Endothelial cell of hepatic sinusoid (primary cell): ENCODE measurements around the gene NOS1AP.
"Not testable (repeated sequence)": the region's sequence is repeated elsewhere in the genome, so short reads cannot be mapped to it uniquely, and the experiment has no call there.

Source experiments
- in situ Hi-C: cut with HindIII; loops from 2 replicates; pipeline ENCODE4 v1.10.0; 2017; ENCODE audit warnings: low sequenced_read_pairs

NOS1AP gene

DNA sequence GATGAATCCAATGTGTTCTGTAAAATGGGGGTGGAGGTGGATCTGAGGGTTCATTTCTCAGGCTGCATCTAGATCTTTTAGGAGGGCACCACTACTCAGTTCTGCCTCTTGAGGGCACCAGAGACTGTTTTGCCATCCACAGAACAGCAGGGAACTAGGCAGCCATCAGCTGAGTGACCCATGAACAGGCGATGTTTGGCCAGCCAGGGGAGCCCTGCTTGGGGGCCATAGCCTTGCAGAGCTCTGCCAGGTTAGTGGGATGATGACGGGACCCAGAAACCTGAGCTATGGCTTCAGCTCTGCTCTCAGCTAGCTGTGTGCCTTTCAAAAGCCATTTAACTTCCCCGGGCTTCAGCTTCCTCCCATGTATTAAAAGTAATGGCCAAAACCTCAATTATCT is 13.4 kb upstream of the NOS1AP start:
- in situ Hi-C loops: no loop called here

DNA sequence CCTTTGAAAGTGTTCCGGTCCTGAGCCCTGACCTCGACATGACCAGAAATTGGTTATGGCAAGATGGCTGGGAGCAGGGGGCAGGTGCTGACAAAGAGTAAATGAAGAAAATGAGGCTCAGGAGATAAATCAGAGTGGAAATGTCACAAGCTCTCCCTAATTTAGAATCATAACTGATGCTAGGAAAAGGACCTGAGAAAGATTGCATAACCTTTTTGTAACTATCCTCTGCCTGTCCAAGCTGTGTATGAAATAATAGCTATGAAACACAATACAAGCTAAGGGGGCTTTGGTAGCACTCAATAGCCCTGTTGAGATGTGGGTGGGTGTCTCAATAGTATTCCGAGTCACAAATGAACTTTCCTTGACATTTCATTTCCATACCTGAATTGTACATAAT is 12.9 kb upstream of the NOS1AP start:
- in situ Hi-C loops: no loop called here

DNA sequence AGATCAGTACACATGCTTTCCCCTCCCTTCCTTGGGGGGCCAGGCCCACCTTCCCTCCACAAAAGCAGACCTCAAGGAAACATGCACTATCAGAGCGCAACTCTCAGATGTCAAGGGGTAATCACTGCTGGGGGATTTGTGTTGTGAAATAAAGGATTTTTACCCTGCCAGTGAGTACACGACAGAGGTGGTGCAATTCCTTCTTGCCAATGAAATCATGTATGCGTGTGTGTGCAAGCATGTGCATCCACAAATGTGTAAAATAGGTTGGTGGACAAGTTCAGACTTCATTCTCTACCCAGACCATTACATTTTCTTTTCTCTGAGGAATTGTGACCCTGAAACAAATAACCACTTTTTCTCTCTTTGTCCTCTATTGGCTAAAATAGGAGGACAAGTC is 9.8 kb upstream of the NOS1AP start:
- in situ Hi-C loops: no loop called here

DNA sequence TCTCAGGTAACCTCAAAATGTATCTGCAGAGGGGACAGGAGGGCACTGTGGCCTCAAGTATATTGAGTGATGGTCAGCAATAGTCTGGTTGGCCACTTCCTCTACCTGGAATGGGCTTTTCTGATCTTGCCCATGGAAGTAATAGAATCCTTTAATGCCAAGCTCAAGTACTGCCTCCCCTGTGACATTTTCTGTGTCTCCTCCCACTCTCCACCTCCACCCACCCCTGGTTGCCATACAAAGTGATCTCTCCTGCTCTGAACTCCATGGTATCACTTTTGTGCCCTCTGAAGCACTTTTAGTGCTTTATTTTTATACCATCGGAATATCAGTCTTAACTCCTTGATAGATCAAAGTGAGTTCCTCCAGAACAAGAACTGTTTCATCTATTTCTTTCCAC is 9.2 kb upstream of the NOS1AP start:
- in situ Hi-C loops: no loop called here

DNA sequence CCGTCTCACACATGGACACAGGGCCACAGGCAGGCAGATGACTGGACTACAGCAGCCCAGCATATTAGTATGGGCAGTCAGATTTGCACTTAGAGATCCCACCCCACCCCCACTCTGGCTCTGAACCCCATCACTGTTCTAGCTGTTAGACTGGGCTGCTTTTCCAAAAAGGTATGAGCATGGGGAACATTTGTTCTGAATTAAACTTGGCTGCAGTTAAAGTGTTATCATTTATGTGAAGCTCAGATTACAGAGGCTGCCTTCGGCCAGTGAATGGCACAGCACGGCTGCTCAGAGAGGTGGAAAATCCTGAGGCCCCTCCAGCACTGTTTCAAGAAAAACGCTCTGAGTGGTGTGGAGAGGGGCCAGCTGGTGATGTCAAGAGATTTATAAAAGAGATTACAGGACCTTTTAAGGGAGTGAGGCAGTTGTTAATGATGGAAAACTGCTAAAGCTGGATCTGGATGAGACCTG is 6.9 kb upstream of the NOS1AP start:
- in situ Hi-C loops: no loop called here

DNA sequence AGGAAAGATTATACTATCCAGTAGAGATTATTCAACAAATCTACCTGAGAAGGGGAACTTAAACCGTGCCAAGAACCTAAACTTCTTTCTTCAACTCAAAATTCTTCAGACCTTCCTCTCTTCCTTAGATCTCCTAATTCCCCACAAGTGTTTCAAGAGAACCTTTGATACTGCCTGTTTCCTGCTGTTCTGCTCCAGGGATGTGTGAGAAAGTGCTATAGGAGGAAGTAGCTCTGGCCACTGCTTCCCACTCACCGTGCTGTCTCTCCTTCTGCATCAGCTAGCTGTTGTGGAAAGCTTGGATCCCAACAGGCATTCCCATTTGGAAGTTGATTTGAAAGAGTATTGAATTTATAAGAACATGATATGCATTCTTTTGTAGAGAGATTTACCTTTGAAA is 4.5 kb upstream of the NOS1AP start:
- in situ Hi-C loops: no loop called here

DNA sequence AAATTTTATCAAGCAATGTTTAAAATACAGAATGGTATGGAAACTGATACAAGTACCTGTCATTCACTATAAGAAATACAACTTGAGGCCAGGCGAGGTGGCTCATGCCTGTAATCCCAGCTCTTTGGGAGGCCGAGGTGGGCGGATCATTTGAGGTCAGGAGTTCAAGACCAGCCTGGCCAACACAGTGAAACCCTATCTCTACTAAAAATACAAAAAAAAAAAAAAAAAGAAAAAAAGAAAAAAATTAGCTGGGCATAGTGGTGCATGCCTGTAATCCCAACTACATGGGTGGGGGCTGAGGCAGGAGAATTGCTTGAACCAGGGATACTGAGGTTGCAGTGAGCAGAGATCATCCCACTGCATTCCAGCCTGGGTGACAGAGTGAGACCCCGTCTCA is 2.7 kb upstream of the NOS1AP start:
- in situ Hi-C loops: not testable (repeated sequence)

DNA sequence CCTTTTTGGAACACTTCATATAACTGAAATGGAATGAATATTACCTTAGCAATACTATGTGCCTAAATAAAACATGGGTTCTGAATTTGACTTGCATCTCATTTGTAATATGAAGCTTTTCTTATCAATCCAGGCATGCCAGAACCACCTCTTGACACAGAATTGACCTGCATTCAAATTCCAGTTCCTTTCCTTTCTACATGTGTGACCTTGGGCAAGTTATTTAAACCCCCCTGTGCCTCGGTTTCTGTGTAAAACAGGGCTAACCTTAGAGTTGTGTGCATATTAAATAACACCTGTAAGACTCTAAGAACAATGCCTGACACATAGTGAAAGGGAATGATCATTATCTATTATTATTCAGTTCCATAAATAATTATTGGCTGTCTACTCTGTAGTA is 2.0 kb upstream of the NOS1AP start:
- in situ Hi-C loops: no loop called here

DNA sequence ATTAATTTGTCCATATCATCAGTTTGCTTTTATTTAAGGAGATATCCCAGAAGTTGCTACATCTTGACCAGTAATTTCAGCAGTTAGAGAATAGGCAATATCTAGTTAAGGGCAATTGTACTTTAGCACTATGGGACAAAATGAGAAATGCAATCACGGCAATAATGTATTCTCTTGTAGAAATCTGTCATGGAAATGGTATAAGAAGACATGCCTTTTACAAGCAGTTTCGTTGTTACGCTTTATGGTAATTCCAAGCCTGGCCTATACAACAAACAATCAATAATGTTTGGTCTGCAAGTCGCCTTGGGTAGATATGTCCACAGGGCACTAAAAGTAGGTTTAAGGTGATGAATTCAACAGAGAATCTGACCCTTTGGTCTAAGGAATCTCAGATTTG is 1.2 kb upstream of the NOS1AP start:
- in situ Hi-C loops: no loop called here

DNA sequence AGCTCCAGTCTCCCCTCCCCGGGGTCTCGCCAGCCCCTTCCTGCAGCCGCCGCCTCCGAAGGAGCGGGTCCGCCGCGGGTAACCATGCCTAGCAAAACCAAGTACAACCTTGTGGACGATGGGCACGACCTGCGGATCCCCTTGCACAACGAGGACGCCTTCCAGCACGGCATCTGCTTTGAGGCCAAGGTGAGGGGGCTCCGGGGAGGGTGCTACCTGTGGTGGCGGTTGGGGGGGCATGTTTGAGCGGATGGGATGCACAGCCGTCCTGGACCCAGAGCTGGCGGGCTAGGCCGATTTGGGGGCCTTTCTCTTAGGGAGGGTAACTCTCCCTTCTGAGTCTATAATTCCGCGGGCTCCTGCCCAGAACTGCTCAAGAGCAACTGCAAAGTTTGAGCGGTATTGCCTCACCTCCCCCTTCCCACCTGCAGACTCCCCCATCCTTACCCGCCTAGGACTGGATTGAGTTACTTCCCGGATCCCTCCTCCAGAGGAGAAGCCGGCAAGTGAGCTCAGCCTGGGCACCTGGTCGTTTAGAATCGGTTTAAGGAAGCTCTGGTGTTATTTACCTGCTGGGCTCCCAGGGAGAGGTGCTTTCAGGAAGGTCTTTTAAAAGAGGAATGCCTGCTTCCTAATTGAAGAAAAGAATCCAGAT is 730 bp downstream of the NOS1AP start:
- in situ Hi-C loops: no loop called here

DNA sequence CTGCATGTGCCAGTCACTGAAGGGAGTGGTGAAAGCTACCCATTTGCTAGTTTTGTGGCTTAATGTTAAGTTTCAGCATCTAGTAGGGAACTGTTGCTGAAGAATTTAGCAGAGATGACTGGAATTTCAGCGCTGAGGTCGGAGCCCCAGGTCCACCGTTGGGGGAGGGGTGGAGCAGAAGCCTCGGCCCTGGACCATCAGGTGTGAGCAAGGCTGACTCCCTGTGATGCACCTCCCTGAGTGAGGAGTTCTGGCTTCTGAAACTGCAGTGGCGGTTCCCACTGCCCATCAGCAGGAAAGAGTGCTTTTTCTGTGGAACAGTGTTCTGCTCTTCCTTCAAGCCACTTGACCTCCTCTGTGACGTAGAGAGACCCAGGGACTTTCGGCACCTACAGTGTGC is 1.3 kb downstream of the NOS1AP start:
- in situ Hi-C loops: no loop called here

DNA sequence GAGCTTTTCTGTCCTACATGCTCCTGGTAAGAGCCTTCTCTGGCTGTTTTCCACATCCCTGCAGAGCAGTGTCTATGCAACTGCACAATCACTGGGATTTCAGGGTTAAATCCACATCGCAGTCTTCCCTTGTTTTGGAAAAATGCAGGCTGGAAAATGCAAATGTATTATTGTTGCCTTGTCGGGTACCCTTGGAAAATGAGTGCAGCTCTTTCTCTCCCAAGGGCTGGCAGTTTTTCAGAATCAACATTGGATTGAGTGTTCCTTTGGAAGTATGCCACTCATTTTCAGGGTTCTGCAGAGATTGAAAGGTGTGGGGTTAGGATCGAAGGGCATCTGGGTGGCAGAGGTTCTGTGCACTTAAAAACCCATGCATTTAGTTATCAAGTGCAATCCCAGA is 3.2 kb downstream of the NOS1AP start:
- in situ Hi-C loops: no loop called here

DNA sequence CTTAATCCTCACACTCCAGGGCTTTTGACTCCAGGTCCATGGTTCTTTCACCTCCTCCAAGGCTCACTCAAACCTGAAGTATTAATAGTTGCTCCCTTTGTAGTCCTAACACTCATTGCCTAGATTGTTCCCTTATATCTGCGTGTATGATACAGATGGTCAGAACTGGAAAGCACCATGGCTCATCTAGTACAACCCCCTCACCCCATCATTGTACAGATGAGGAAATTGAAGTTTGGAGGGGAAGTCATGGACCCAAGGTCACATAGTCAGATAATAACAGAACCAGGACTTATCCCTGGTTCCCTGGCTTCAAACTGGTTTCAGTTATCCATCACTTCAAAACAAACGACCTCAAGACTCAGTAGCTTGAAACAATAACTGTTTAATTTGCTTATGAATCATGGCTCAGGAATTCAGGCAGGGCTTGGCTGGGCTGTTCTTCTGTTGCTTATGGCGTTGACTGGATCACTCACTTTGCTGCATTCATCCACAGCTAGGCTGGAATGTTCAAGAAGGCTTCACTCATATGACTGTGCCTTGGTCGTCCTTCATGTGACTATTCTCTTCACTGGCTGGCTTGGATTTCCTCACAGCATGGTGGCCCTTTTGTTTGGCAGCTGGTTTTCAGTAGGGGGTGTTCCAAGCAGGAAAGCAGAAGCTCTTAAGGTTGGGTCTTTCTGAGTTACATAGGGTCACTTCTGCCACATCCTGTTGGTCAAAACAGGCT is 5.0 kb downstream of the NOS1AP start:
- in situ Hi-C loops: no loop called here

DNA sequence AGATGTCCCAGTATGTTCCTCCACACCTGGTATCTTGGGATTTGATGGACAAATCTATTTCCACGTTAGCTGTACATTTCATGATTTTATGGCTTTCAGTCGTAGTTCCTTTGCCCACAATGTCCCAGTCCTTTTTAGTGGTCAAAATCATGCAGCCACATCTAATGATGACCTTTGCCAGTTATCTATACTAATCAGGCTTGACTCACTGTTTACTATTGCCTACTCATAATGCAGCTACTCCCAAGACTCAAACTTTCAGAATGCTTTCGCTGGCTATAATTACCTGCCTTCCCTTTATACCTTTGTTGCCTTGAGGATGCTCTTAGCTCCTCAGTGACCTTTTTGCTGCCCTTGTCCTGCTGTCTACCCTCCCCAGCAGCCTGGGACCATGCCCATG is 6.4 kb downstream of the NOS1AP start:
- in situ Hi-C loops: no loop called here

DNA sequence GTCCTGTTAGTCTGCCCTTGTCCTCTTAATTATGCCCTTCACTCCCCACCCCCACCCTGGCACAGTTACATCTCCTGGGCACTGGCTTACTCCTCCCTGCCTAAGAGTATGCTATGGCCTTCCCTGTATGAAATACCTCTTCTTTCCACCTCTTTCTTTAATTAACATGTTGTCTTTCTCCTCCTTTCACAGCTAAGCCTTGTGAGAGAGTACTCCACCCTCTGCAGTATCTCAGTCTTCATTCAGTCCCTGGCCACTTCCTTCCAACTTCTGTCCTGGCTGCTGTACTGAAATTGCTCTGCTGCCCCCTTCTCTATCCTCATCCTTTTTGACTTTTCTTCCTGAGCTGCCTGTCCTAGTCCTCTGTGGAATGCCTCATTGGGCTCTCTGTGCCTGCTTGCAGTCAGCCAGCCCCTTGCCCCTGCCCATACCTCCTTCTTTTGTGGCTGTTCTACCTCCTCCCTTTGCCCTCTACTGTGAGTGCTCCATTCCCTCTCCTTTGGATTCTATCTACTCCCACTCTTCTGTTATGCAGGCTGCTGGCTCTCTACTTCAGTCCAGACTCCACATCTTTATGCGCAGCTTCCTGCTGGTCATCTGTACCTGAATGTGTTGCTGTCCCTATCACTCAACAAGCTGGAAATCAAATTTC is 8.3 kb downstream of the NOS1AP start:
- in situ Hi-C loops: no loop called here

DNA sequence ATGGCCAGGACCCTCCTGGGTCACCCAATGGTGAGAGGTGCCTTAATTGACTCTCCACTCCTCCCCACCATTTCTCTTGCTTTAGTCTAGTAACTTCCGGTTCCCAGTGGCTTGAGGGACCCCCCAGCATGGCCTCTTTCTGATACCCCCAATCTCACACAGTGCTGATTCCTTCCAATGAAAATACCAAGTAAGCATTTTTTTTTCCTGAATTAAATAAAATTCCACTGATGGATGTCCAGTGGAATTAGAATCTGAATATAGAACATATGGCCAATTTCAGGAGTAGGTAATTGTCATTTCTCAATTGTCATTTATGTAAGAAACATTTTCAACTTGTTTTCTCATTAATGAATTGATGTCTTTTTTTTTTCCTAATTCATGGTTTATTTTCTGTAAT is 9.5 kb downstream of the NOS1AP start:
- in situ Hi-C loops: no loop called here

DNA sequence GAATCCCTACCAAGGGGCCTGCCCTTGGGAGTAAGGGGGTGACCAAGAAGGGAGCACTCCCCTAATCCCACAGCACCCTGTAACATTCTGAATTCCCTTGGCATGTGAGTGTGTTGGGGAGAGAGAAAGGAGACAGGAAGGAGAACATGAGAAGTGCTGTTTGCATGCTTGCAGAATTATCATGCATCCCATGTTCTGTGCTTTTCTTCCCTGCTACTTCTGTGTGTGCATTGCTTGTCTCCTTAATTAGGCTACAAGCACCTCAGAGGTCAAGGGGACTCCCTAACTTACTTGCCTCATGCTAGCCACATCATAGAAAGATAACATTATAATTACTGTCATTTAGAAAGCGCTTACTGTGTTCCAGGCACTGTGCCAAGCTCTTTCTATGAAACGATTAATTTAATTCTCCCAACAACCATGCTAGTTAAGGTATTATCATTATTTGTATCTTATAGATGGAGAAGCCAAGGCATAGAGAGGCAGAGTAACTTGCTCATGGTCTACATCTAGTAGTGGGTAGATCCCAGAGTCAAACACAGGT is 11.1 kb downstream of the NOS1AP start:
- in situ Hi-C loops: no loop called here

DNA sequence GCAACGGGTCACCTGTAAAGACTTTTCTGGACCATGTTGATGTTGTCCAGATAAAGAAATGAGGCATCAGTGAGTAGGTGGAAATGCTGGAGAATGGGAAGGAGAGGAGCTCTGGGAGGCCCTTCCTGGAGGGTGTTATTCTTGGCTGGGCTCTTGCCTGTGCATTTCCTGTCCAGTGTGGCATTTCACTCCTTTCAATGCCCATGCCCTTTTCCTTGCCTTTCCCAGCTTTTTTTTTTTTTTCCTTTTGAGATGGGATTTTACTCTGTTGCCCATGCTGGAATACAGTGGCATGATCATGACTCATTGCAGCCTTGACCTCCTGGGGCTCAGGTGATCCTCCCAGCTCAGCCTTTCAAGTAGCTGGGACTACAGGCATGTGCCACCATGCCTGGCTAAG is 11.8 kb downstream of the NOS1AP start:
- in situ Hi-C loops: no loop called here

DNA sequence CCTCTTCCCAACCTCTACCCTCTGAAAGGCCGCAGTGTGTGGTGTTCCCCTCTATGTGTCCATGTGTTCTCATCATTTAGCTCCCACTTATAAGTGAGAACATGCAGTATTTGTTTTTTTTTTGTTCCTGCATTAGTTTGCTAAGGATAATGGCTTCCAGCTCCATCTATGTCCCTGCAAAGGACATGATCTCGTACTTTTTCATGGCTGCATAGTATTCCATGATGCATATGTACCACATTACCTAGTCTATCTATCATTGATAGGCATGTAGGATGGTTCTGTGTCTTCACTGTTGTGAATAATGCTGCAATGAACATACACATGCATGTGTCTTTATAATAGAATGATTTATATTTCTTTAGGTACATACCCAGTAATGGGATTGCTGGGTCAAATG is 12.6 kb downstream of the NOS1AP start:
- in situ Hi-C loops: not testable (repeated sequence)

DNA sequence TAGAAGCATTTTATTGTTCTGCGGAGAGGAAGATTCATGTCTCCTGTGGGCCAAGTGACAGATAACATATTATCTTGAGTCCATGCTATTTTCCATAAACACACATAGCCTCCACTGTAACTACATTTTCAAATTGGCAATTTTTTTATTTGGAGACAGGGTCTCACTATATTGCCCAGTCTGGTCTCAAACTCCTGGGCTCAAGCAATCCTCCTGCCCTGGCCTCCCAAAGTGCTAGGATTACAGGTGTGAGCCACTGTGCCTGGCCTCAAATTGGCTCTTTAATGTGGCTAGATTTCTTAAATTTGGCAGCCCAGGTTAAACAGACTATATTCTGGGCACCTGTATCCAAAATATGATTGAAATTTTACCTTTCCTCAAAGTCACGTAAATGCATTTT is 13.8 kb downstream of the NOS1AP start:
- in situ Hi-C loops: no loop called here

DNA sequence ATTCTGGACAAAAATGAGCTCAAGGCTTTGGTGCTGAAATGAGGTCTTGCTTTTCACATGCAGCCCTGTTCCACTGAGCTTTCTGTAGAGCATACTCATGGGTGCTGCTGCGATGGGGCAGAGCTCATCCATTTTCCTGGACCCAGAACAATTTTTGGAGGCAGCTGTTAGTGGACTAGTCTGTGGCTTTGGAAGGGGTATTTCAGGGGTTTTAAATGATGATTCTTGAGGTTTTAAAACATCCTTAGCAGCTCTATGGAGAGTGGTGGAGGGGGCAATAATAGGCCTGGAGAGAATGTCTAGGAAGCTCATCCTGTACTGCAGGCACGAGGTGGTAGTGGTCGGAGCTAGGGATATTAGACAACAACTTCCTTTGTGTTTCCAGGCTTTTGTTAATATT is 16.5 kb downstream of the NOS1AP start:
- in situ Hi-C loops: no loop called here

DNA sequence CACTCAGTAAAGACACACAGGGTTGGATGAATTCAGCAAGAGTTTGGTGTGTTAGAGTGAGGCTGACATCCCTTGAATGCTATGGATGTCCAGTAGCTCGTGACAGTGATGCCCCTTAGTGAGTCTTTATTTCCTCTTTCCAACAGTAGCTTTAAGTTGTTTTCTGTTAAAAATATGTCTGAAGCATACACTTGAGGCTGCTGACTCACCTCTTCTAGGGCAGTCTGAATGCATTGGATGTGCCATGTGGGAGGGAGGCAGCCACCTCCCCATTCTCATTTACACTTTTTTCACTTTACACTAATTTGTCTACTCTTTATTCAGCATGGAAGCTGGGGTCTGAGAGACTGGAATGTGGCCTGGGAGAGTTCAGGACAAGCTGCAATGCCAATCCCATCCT is 17.6 kb downstream of the NOS1AP start:
- in situ Hi-C loops: no loop called here
